Measurements from ENCODE around the gene NDUFB6.
"Not testable (repeated sequence)": the region's sequence is repeated elsewhere in the genome, so short reads cannot be mapped to it uniquely, and the experiment has no call there.

The NDUFB6 gene

DNA sequence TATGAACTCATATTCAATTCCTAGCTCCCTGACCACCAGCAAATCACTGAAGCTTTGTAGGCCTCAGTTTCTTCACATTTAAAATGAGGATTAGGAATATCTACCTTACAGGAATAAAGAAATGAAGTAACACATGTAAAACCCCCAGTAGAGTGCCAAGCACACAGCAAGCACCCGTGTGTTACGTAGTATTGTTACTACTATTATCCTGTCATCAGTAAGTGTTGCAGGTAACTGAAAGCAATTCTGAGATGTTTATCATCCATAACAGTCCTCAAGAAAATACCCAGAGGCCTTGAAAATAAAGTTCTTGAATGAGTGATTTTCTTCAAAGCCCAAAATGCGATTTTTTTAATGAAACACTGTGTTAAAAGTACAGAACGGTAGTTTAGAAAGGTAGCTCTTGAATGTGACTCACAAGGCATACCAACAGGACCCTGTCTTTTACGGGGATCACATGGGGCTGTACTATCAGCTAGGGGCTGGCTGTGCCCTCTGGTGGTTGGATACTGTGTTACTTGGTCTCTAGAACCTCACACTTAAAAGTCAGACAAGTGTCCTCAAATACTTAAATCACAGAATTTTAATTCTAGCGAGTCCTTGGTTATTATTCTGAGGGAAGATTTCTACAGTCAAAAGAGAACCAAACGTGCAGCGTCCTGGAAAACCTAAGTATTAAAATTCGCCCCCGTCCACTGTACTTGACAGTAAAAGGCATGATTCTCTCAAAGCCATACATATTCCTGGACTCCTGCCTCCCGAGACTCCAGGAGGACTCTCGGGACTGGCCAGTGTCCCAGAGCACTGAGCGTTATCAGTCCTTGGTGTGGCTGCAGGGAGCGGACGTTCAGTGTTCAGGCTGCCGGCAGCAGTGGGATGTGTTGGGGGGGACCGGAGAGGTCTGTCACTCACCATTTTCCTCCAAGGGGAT lies 725 bp downstream of the NDUFB6 start:
- DNase-seq (ENCODE audit: low read depth), result peak; percentile 56

DNA sequence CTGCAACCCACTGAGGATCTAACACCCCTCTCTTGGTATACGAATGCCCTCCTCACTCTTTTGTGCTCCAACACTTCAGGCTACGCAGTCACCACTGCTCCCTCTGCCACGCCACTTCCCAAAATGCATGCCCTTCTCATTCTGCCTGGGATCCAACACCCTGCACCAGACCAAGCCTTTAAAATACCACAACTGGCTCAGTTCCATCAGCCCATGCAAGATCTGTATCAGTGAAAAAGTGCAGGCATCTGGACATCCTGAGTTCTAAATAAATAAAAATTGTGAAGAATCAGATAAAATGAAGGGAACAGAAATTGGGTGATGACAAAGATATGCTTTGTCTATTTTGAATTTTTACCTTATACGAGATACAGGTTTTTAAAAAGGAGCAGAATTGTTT lies 2.7 kb downstream of the NDUFB6 start:
- DNase-seq (ENCODE audit: low read depth), result no peak

DNA sequence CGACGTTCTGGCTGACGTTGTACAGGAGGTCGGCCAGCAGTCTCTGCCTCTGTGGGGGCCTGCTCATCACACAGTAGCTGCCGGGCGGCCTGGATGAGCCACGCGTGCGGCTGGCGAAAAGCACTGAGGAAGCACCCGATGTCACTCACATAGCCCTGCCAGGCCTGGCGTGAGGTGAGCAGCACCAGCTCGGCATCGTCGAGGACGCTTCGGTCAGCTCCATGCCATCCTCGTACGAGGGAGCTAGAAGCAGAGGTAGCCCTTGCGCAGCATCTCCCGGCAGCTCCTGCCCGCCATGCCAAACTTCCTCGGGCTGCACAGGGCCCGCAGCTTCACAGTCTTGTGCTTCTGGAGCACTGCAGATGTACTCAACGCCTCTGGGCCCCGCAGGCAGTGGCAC lies 6.2 kb downstream of the NDUFB6 start:
- no peak for DNase-seq (ENCODE audit: low read depth)

DNA sequence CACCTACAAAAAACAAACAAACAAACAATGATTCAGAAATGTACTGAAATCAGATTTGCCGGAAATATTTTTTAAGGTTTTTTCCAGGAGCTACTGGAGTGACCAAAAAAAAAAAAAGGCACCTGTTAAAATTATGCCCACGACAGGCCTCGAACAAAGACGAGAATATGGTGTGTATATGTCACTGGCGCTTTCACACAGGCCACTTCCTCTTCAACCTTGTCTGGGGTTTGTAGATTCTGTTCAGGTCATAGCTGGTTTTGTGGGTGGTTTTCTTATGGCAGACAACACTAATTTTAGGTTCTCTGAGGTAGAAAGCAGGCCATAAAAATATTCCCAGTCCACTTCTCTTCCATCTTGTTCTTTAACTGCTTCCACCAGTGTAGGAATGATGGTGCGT lies 7.0 kb downstream of the NDUFB6 start:
- DNase-seq (ENCODE audit: low read depth), result no peak

DNA sequence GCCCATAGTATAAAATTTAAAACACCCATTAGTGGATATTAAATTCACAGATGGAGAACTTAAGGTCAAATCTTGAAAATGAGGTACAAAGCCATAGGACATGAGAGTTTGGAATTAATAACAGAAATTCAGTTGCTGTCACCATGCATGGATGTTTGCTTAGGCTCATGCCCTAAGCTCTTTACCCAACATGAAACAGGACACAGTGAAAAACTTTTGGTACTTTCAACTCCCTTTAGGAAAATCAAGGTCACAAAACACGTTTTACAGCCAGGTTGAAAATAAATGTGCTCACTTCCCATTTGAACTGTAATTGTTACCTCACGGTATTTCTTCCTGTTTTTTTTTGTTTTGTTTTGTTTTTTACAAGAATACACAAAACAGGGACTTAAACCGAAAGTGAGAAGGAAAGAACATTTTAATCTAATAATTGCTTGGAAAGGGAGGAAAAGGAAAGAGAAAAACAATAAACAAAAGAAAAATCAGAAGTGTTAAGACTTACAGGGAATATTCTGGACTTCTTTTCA lies 14.5 kb downstream of the NDUFB6 start:
- no peak for DNase-seq (ENCODE audit: low read depth)

DNA sequence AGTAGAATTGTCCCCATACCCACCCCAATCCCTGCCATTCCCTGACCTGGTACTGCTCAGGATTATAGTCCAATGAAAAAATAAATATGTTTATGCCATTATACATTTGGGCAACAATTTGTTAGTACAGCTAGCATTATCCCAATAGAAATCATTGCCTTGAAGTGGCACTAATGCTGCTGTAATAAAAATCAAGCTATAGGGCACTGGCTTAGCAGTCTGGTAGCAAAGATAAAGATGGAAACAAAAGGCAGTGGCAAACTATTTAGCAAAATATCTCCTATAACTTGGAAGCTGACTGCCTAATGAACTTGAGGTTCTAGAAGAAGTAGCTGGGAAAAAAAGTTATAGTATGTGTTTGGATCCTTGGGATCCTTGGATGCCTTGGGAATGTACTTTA lies 18.4 kb downstream of the NDUFB6 start:
- no peak for DNase-seq (ENCODE audit: low read depth)

DNA sequence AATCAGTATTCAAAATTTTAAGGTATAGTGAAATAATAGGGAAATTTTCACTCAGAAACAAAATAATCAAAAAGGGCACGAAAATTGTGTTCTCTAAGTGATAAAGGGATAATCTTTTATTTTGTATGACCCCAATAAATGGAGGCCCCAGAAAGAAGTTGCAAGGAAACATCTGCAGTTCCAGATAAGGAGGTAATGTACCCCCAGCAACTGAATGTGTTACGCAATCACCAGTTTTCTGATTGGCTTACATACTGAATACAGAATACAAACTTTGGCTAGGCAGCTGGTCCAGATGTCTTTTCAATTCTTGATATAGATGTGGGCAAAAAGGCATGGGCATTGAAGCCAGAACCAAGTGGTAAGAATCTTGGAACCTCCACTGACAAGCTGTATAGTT lies 18.9 kb downstream of the NDUFB6 start:
- DNase-seq (ENCODE audit: low read depth), result no peak

DNA sequence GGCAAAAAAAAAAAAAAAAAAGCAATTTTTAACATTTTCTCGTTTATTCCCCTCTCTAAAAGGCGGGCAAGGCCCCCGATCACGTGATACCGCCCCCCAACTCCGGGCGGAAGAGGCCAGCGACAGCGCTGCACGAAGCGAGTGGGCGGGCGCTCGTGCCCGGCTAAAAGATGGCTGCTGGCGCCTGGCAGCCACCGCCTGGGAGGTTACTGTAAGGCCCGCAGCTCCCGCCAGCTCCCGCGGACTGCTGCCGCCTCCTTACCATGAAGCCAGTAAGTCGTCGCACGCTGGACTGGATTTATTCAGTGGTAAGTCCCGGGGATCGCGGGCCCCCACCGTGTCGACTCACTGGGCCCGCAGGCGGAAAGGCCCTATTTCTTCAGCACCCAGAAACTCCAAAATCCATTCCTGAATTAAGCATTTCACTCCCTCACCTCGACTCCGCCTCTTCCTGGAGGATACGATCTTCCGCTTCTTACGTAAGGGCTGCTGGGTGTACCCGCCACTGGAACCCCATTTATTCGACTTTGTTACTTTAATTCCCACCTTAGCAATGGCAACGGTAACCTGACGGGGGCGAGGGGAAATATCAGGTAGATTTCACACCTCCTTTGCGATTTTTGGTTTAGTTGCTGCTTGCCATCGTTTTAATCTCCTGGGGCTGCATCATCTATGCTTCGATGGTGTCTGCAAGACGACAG lies 20.6 kb downstream of the NDUFB6 start, which contains the start of the genes SMIM27 and TOPORS:
Gene SMIM27 (plus strand): TSS at position 156 of the 701 bp plus-strand sequence. CDS start 108 bp downstream, at position 264.
Gene TOPORS (minus strand): TSS at position 415 of the 701 bp plus-strand sequence. CDS start 150 bp downstream, at position 265.
- DNase-seq (ENCODE audit: low read depth), result peak; percentile 84

DNA sequence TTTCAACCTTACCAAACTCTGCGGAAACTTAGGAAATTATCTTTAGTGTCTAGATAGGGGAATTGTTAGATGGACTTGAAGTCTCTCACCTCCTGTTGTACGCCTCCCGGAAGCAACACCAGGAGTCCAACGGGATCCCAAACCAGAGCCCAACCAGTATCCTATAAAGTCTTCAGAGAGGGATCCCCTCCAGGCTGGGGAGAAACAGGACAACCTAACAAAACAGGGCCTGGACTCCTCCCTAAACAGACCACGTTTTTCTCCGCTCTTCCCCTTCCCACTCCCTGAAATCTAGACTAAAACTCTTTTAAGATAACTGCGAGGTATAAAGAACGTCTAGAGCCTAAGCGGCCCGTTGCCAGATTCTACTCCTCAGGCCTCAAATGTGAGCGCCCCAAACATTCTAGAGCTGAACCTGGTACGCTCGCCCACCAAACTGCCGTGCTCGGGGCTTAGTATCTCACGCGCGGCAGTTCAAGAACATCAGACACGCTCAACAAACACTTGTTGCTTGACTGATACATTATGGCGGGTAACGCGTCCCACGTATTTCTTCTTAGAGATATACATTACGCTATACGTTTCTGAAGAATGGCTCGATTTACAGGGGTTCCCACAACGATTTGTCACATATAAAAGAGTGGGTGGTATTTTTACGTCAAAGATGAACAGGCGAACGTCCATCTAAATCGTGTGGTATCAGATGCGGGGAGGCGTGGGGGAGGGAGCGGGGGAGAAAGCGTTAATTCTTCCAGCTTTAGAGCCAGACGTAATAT lies 21.5 kb downstream of the NDUFB6 start:
- DNase-seq (ENCODE audit: low read depth), result peak; percentile 20

DNA sequence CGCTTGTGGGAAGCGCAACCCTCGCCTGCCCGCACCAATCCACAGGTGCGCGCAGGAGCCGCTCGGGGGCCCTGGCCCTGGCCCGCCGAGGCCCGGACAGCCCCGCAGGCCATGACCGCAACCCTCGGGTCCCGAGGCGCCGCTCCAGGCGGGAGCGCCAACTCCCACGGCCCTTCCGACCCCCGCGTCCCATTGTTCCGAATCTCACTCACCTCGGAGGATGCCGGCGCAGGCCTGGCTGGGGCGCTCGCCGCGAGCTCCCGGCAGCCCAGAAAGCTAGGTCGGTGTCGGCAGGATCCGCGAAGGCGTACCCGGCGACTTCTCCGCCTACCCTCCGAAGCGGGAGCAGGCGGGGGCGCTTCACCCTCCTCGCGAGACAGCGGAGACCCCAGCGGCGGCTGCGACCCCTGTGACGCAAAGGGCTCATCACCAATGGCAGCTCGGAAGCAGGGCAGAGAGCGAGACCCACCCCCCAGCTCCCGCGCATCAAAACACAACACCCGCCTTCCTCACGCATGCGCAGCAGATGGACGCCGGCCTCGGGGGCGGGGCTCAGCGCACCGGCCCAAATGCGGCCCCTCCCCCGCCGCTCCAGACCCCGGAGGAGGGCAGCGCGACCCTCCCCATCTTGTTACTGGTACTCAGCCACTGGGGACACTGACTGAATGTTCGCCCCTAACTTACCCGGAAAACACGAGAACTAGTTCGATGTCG lies 22.2 kb downstream of the NDUFB6 start:
- peak; percentile 93 for DNase-seq (ENCODE audit: low read depth)

DNA sequence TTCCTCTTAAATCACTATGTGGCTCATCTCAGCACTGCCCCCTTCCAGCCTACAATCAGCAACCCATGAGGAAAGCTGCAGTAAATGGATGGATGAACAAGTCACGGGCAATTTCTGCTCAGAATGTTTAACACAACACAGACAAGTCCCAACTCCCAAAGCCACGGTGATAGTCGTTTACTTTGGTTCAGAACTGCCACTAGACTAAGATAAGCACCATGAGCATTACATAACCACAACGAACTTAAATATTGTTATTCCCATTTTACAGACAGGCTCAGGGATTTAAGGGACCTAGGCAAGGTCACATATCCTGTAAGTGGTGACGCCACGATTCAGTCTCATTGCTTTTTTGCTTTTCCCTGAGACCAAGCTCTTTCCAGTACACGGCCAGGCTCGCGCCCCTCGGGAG lies 22.8 kb downstream of the NDUFB6 start:
- no peak for DNase-seq (ENCODE audit: low read depth)

DNA sequence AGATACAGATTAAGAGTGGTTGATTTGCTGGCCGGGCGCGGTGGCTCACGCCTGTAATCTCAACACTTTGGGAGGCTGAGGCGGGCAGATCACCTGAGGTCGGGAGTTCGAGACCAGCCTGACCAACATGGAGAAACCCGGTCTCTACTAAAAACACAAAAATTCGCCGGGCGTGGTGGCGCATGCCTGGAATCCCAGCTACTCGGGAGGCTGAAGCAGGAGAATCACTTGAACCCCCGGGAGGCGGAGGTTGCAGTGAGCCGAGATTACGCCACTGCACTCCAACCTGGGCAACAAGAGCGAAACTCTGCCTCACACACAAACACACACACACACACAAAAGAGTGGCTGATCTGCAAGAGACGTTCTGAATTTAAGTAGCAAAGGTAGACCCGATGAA lies 24.7 kb downstream of the NDUFB6 start:
- DNase-seq (ENCODE audit: low read depth), result not testable (repeated sequence)

DNA sequence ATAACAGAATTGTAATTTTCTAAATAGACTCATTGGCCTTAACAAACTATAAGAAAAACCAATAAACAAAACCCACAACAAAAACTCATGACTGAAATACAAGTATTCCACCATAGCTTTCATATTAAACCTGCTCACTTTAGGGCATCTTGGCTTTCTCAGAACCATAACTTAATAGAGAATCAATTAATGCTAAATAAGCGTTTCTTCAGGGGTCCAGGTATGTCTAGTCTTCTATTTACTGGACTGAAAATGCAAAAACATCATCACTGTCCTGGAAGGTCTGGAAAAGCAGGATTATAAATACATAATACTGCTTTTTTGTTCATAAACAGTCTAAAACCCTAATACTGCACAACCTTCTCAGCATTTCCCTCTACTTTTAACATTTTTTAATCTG lies 27.1 kb downstream of the NDUFB6 start:
- no peak for DNase-seq (ENCODE audit: low read depth)

DNA sequence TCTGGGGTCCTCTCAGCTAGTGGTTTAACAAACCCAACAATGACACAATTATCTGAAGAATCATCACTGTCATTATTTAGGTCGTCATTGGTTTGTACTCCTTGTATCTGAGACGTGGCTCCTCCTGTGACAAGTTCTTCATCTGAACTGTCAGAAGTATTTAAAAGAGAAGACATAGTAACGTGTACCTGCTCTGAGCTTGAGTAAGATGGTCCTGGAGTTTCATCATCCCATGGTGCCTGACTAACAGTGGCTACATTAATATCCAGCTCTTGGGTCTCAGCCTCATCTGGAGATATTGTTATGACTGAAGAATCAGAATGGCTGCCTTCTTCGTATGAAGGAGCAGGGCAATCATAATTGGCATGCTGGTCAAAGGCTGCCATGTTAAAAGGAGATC lies 29.9 kb downstream of the NDUFB6 start:
- no peak for DNase-seq (ENCODE audit: low read depth)

DNA sequence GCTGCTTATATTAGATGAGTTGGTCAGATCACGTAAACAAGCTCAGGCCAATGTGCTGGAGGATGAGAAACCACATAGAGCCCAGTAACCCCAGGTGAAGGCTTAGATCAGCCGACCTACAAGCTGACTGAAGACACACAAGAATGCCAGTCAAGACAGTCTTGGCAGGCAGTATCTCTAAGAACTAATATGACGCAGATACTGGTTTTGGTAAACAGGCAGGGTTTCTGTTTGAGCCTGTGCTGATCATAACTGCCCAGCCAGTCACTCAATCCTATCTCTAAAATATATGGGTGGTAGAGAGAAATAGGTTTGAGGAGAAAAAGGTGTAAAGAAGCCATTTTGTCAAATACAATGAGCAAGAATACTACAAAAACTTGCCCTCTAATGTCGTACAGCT lies 39.1 kb downstream of the NDUFB6 start:
- DNase-seq (ENCODE audit: low read depth), result no peak

DNA sequence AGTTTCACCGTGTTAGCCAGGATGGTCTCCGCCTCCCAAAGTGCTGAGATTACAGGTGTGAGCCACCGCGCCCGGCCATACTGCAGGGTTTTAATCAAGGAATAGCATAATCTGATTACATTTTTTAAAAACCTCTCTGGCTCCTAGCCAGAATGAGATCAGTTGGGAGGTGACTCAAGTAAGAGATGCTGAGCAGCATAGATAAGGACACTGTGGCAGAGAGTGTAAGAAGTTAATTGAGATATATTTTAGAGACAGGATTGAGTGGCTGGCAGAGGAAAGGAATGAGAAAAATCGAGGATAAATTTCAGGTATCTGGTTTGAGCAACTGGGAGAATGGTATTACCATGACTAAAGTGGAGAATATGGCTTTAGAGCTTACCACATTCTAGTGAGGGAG lies 39.6 kb downstream of the NDUFB6 start:
- DNase-seq (ENCODE audit: low read depth), result no peak

DNA sequence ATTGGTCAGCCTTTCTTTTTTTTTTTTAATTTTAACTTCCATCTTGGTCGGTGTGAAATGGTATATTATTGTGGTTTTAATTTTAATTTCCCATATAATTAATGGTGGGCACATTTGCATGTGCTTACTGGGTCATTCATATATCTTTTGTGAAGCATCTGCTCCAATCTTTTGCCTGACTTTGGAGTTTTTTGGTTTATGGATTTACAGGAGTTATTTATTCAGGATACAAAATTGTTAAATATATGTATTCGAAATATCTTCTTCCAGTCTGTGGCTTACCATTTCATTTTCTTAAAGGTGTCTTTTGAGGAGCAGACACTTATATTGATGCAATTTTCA lies 46.3 kb downstream of the NDUFB6 start:
- DNase-seq (ENCODE audit: low read depth), result no peak

DNA sequence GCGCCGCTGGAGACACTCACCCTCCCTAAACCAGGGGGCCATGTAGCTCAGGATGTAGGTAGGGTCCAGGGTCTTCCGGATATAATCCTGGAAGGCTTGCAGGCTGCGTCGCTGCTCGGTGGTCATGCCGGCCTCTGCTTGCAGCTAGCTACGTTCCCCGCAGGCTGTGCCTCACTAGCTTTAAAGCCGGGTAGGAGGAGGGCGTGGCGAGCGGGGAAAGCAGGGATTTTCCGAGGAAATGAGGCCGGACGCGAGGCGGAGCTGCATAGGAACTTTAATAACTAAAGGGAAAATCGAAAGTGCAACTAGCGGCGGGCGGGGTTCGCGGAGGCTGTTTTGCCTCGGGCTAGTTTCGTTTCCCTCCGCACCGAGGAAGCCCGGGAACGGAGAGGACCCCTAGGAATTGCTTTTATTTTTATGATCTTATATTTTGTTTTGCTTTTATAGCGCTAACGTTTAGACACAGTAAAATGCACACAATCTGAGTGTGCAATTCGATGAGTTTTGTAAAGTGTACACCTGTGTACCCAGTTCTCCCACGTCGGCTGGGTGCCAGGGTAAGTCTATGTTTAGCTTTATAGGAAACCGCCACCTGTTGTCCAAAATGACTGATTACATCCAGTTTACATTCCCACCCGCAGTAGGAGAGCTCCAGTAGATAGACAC lies 46.8 kb downstream of the NDUFB6 start, which contains the start of gene RIGI:
Gene RIGI (minus strand): TSS at position 156 of the 666 bp plus-strand sequence. CDS start 30 bp downstream, at position 126.
- peak; percentile 71 for DNase-seq (ENCODE audit: low read depth)

DNA sequence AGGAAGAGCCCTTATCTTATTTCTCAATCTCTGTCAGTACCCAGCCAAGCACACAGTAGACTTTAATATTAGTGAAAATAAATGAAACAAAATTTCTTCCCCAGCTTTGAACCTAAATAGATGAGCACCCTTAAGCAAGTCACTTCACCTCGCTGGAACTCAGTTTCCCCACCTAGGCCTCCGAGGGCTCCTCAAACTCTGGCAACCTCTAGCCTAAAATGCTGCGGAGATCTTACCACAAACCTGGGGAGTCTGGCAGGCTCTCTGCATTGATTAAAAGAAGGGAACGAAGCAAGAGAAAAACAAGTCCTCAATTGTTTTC lies 47.3 kb downstream of the NDUFB6 start:
- DNase-seq (ENCODE audit: low read depth), result no peak

DNA sequence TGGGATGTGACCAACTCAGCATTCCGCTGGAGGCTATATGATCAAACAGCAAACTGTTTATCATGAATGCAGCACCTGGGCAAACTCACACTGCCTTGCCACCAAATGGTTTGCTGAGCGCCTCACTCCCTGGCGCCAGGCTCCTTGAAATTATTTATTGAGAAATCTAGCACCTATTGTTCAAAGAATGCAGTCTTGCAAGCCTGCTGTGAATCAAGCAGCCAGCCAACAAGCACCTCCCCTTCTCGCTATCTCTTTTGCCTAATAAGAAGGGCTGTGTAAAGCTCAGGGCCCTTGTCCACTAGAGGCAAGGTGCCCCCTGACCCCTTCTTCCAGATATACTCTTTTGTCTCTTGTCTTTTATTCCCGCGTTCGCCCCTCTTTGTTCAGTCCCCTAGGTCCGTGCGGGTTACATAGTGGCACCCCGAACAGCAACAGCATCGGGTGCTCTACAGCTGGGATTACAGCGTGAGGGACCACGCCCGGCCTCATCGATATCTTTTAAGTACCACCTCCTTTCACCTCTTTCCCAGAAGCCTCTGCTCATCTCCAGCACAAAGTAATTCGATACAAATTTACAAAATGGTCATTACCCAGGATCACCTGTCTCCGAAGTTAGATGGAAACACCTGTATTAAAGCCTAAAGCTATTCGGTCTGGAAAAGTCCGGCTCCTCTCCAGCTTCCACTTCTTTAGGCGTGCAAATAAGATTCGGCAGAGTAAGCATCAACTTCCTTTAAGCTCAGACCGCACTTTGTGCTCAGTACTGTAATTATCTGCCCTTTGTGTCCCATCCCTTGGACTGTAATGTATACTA lies 47.9 kb downstream of the NDUFB6 start:
- no peak for DNase-seq (ENCODE audit: low read depth)
